HepG2 (cell line): Measurements from ENCODE around the gene POU3F1. TPM values are rescaled to one million over a fixed set of nuclear protein-coding genes. Genes with fewer than 3 reads are reported as not detected.
A peak's percentile ranks its signal among the peaks of the same experiment; 100 is the strongest.

ENCODE experiments used
- ARNT ChIP-seq: fragments of 450-650 bp; IDR thresholded peaks from 2 replicates; pipeline ENCODE4 v1.6.1; 2017
- ATF7-NPFF ChIP-seq: sonication (generic); formaldehyde crosslinking; IDR thresholded peaks from 2 replicates; pipeline ENCODE4 v1.8.1; 2023; ENCODE audit warnings: mild to moderate bottlenecking, low read depth, missing genetic modification reagents, moderate library complexity
- CBX5 ChIP-seq: sonication (generic); formaldehyde crosslinking; IDR thresholded peaks from 2 replicates; pipeline ENCODE4 v1.4.0; 2020; ENCODE audit warnings: missing genetic modification reagents, borderline replicate concordance
- GLMP ChIP-seq: sonication (generic); formaldehyde crosslinking; IDR thresholded peaks from 2 replicates; pipeline ENCODE4 v1.9.0; 2021; ENCODE audit warnings: missing genetic modification reagents, mild to moderate bottlenecking, borderline replicate concordance
- MTF1 ChIP-seq: sonication (generic); formaldehyde crosslinking; IDR thresholded peaks from 2 replicates; pipeline ENCODE4 v1.5.0; 2020; ENCODE audit warnings: missing genetic modification reagents
- NFE2L2 ChIP-seq: fragments of 150-350 bp; IDR thresholded peaks from 2 replicates; pipeline ENCODE4 v1.6.1; 2014; ENCODE audit warnings: low read length
- PRDM15 ChIP-seq: sonication (generic); formaldehyde crosslinking; IDR thresholded peaks from 2 replicates; pipeline ENCODE4 v1.4.0; 2020; ENCODE audit warnings: missing genetic modification reagents
- RBFOX2 ChIP-seq: fragments of 200-400 bp; formaldehyde crosslinking; IDR thresholded peaks from 2 replicates; pipeline ENCODE4 v1.6.1; 2017; ENCODE audit warnings: low read depth, mild to moderate bottlenecking, low read length
- TEAD2 ChIP-seq: sonication (generic); formaldehyde crosslinking; IDR thresholded peaks from 2 replicates; pipeline ENCODE4 v1.9.0; 2021; ENCODE audit warnings: missing genetic modification reagents
- ZNF232 ChIP-seq: sonication (generic); formaldehyde crosslinking; IDR thresholded peaks from 2 replicates; pipeline ENCODE4 v1.4.0; 2020; ENCODE audit warnings: missing genetic modification reagents, borderline replicate concordance
- ZNF280B ChIP-seq: sonication (generic); formaldehyde crosslinking; IDR thresholded peaks from 2 replicates; pipeline ENCODE4 v1.5.0; 2020; ENCODE audit warnings: missing genetic modification reagents, mild to moderate bottlenecking, borderline replicate concordance
- ZNF318 ChIP-seq: sonication (generic); formaldehyde crosslinking; IDR thresholded peaks from 2 replicates; pipeline ENCODE4 v1.4.0; 2020; ENCODE audit warnings: mild to moderate bottlenecking, missing genetic modification reagents
- ZNF326 ChIP-seq: sonication (generic); formaldehyde crosslinking; IDR thresholded peaks from 2 replicates; pipeline ENCODE4 v1.4.0; 2020; ENCODE audit warnings: missing genetic modification reagents, borderline replicate concordance
- polyA plus RNA-seq, 8 experiments: library from polyadenylated mRNA; depleted of rRNA in 3 of 8; stranded (reverse) in 7 of 8; unstranded in 1 of 8; fragments of >200 nt; fragmentation: Illumina TruSeq in 4 of 8; extraction: Trizol in 4 of 8; gene quantifications; 2 replicates each; pipeline versions ENCODE4 v1.2.1 to v1.2.3, GENCODE V29; 2011 to 2016; ENCODE audit warnings: low read depth in 4 of 8, missing spikeins in 1 of 8, mixed read lengths in 1 of 8; ENCODE audit not compliant: insufficient read depth in 1 of 8
- total RNA-seq, 5 experiments: library from RNA; depleted of rRNA; stranded (reverse); fragments of >200 nt; fragmentation: Illumina TruSeq; extraction: Trizol; gene quantifications; 2 replicates each; pipeline ENCODE4 v1.2.3, GENCODE V29; 2016; ENCODE audit warnings: low read depth in 1 of 5

Gene POU3F1
- total and polyA plus RNA-seq, 2 of the 13 experiments (the other 11 are each of a cell fraction or from before 2014, with no cell fraction given): not detected

- 0 out of 2 replicates have a peak, but pooled peaks have one; percentile 41 for TF ChIP-seq PRDM15
- peak; percentile 70 for TF ChIP-seq RBFOX2
- no peak for TF ChIP-seq ARNT
- TF ChIP-seq ZNF232 (CRISPR knock-in tag): peak; percentile 98
- peak; percentile 99 for TF ChIP-seq ZNF280B (CRISPR knock-in tag)
- TF ChIP-seq NFE2L2: no peak
- TF ChIP-seq GLMP (CRISPR knock-in tag): no peak; the same call in 1 of the 2 replicates
- peak; percentile 93 for TF ChIP-seq ZNF318 (CRISPR knock-in tag)
- peak; percentile 55; the same call in 1 of the 2 replicates for TF ChIP-seq MTF1
- TF ChIP-seq ZNF326 (CRISPR knock-in tag): no peak
- TF ChIP-seq ATF7-NPFF (CRISPR knock-in tag): peak; percentile 96
- TF ChIP-seq TEAD2 (CRISPR knock-in tag): no peak; the same call in 1 of the 2 replicates
- peak; percentile 94 for TF ChIP-seq CBX5 (CRISPR knock-in tag)
Observed at GRCh38 chr1:38012363-38013226, 34.0 kb downstream of the POU3F1 start, which contains the start of gene UTP11 (continued).
